Astrocyte of the cerebellum (primary cell): ENCODE measurements around the gene LDLRAD2.
A peak's percentile ranks its signal among the peaks of the same experiment; 100 is the strongest.
"Not testable (repeated sequence)": the region's sequence is repeated elsewhere in the genome, so short reads cannot be mapped to it uniquely, and the experiment has no call there.

ENCODE experiments used
- DNase-seq: peaks from one replicate; pipeline ENCODE4 v3.0.0-alpha.2; 2011; ENCODE audit warnings: low read depth
- H3K4me3 ChIP-seq: 2 replicates; pipeline ENCODE4 v1.5.1; 2011; ENCODE audit warnings: mild to moderate bottlenecking, low read depth, low read length, moderate library complexity
- in situ Hi-C: cut with HindIII; loops from 2 replicates; pipeline ENCODE4 v1.10.0; 2017; ENCODE audit warnings: low sequenced_read_pairs
- TF ChIP-seq, protein P1 (sequence below): IDR thresholded peaks from 2 replicates; pipeline ENCODE4 v1.5.1; 2012; ENCODE audit warnings: low read length, low read depth, moderate library complexity, mild to moderate bottlenecking; ENCODE audit errors: missing control alignments

The LDLRAD2 gene

DNA sequence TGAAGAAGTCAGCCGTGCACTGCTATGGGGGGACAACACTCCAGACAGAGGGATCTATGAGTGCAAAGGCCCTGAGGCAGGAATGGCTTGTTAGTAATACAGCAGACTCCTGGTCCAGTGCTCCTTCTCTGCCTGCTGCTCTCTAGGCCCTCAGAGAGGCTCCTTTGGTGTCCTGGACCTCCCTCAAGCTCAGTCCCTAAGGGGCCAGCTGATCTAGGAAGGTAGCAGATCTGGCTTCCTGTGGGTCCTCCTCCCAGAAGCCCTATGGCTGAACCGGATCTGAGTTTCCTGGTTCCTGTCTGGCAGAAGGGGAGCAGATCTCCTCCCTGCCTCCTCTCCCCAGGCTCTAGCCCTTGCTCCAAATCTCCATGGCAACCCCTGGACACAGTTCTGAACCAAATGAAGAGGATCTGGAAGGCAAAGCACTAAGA lies at the start of gene LDLRAD2:
Gene LDLRAD2, plus strand, starts transcription at position 391 of the 431 bp plus-strand sequence. CDS start 187 bp downstream, outside the sequence.
- in situ Hi-C loops = no loop called here
- no peak for DNase-seq
- TF ChIP-seq, protein P1, sequence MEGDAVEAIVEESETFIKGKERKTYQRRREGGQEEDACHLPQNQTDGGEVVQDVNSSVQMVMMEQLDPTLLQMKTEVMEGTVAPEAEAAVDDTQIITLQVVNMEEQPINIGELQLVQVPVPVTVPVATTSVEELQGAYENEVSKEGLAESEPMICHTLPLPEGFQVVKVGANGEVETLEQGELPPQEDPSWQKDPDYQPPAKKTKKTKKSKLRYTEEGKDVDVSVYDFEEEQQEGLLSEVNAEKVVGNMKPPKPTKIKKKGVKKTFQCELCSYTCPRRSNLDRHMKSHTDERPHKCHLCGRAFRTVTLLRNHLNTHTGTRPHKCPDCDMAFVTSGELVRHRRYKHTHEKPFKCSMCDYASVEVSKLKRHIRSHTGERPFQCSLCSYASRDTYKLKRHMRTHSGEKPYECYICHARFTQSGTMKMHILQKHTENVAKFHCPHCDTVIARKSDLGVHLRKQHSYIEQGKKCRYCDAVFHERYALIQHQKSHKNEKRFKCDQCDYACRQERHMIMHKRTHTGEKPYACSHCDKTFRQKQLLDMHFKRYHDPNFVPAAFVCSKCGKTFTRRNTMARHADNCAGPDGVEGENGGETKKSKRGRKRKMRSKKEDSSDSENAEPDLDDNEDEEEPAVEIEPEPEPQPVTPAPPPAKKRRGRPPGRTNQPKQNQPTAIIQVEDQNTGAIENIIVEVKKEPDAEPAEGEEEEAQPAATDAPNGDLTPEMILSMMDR = no peak
- no peak within 1 kb of the TSS for H3K4me3 ChIP-seq

DNA sequence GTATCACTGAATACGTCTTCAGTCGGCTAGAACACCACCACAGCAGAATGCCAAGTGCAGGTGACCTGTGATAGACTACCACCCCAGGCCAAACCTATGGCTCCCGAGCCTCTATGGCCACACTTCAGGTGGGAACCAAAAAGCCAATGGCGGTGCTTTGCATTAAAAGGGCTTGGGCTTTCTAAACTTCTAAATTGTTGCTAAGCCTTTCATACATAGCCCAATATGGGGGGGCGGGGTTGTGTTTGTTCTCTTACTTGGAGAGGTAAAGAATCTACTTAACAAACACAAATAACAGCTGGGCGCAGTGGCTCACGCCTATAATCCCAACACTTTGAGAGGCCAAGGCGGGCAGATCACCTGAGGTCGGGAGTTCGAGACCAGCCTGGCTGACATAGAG lies 48.8 kb upstream of the LDLRAD2 start:
- in situ Hi-C loops = no loop called here
- DNase-seq = no peak
- TF ChIP-seq, protein P1 = no peak
- no peak overlapping the region for H3K4me3 ChIP-seq

- in situ Hi-C loops = no loop called here
- no peak for DNase-seq
- H3K4me3 ChIP-seq = no peak overlapping the region
- TF ChIP-seq, protein P1 = no peak
These were observed 48.2 kb upstream of the LDLRAD2 start for GRCh38 chr1:21763694-21764419.

GRCh38 chr1:21764615-21765423 lies 47.2 kb upstream of the LDLRAD2 start:
- TF ChIP-seq, protein P1 = no peak
- peak; percentile 92 for DNase-seq
- H3K4me3 ChIP-seq = no peak overlapping the region
- in situ Hi-C loops = no loop called here

DNA sequence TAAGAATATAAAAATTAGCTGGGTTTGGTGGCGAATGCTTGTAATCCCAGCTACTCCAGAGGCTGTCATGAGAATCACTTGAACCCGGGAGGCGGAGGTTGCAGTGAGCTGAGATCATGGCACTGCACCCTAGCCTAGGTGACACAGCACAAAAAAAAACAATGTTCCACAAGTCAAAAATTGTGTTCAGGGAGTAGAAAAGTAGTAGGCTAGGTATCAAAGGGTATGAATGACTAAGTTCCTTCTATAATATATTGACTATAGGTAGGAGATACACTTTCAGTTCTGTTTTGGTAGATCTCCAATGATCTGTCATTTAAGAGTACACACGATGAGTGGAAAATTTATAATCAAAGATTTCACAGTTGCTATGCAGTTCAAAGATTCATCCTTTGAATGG lies 45.9 kb upstream of the LDLRAD2 start:
- TF ChIP-seq, protein P1 = no peak
- in situ Hi-C loops = no loop called here
- no peak for DNase-seq
- no peak overlapping the region for H3K4me3 ChIP-seq

DNA sequence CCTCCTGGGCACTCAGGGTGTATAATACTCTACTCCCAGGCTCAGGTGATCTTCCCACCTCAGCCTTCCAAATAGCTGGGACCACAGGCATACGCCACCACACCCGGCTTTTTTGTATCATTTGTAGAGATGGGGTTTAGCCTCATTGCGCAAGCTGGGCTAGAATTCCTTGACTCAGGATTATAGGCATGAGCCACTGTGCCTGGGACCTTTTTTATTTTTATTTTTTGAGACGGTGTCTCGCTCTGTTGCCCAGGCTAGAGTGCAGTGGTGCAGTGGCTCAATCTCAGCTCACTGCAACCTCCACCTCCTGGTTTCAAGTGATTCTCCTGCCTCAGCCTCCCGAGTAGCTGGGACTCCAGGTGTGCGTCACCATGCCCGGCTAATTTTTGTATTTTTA lies 45.0 kb upstream of the LDLRAD2 start:
- H3K4me3 ChIP-seq, DNase-seq, in situ Hi-C loops: not testable (repeated sequence)

GRCh38 chr1:21770201-21770600 lies 41.9 kb upstream of the LDLRAD2 start:
- no peak overlapping the region for H3K4me3 ChIP-seq
- DNase-seq = no peak
- TF ChIP-seq, protein P1 = no peak
- in situ Hi-C loops = no loop called here

DNA sequence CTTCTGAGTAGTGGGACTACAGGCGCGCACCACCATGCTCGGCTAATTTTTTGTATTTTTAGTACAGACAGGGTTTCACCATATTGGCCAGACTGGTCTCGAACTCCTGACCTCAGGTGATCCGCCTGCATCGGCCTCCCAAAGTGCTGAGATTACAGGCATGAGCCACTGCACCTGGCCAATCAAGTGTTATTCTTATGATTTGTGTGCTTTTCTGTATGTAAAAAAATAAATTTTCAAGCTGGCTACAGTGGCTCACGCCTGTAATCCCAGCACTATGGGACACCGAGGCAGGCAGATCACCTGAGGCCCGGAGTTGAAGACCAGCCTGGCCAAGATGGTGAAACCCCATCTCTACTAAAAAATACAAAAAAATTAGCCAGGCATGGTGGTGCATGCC lies 41.5 kb upstream of the LDLRAD2 start:
- DNase-seq, H3K4me3 ChIP-seq, in situ Hi-C loops: not testable (repeated sequence)

GRCh38 chr1:21771672-21772071 lies 40.4 kb upstream of the LDLRAD2 start:
- DNase-seq, H3K4me3 ChIP-seq, in situ Hi-C loops: not testable (repeated sequence)
